NCI-H2171 treated with DMSO at 0.1 percent for 48 hours (cell line): ENCODE data around the gene GALM.
"Not testable (repeated sequence)": the region's sequence is repeated elsewhere in the genome, so short reads cannot be mapped to it uniquely, and the experiment has no call there.

Experiments used
- DNase-seq: peaks from one replicate; lab custom pipeline; 2025; lab: John Stamatoyannopoulos, UW

Gene GALM

GRCh38 chr2:38650012-38650411, 15.9 kb upstream of the GALM start:
- DNase-seq = no peak

DNA sequence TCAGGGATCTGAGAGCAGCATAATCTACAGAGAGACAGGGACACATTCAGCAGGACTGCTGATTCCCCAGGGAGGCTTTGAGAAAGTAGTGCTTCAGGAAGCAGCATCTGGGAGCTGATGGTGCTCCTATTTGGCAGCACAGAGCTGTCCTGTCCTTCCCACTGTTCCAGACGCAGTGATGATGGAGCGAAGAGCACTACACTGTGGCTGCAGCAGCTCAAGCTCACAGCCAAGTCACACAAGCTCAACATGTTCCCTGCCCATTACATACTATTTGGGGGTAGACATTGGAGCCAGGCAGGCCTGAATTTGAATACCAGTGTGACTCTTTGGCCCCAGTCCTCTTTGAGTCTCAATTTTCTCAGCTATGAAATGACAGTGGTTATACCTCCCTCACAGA, 15.2 kb upstream of the GALM start:
- DNase-seq = no peak

GRCh38 chr2:38652431-38653273, 13.3 kb upstream of the GALM start:
- no peak for DNase-seq

DNA sequence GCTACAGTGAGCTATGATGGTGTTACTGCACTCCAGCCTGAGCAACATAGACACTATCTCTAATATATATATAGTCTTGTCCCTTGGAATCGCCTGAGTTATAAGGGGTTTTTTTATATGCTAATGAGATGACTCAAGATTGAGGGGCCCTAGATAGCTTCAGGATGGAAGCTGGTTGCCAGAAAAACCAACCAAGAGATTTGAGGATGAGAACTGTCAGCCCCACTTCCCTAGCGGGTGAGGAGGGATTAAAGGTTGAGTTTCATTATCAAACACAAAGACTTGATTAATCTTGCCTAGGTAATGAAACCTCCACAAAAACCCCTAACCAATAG, 12.6 kb upstream of the GALM start:
- DNase-seq = no peak

DNA sequence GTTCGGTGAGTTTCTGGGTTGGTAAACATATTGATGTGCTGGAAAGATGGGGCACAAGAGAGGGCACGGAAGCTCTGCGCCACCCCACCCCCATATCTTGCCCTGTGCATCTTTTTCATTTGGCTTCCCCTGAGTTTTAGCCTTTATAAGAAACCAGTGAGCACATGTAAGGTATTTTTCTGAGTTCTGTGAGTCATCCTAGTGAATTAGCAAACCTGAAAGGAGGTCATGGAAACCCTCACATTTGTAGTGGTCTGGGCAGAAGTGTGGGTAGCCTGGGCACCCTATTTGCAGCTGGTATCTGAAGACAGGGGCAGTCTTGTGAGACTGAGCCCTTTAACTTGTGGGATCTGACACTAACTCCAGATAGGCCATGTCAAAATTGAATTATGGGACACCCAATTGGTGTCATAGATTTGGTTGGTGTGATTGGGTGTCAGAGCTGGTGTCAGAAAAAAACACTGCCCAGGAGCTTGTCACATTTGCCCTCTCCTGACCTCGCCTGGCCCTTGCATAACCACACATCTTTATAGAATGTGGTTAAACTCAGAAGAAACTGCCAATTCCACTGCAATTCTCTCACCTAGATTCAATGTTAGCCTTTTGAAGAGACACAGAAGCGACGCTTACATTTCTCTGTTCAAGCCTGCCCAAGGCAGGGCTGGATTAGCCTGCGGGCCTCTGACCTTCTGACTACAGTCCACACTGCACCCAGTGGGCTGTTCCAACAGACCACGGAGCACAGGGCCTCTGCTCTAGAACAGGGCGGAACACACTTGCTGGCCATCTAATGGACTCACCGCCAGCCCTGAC, 12.0 kb upstream of the GALM start:
- DNase-seq = no peak

- DNase-seq = no peak
Observed at GRCh38 chr2:38654528-38655381, 11.2 kb upstream of the GALM start.

- no peak for DNase-seq
Observed at GRCh38 chr2:38655441-38655840, 10.5 kb upstream of the GALM start.

- DNase-seq = no peak
Observed at GRCh38 chr2:38656866-38657480, 8.9 kb upstream of the GALM start.

- no peak for DNase-seq
Observed at GRCh38 chr2:38658613-38659012, 7.3 kb upstream of the GALM start.

GRCh38 chr2:38659115-38659514, 6.8 kb upstream of the GALM start:
- no peak for DNase-seq

DNA sequence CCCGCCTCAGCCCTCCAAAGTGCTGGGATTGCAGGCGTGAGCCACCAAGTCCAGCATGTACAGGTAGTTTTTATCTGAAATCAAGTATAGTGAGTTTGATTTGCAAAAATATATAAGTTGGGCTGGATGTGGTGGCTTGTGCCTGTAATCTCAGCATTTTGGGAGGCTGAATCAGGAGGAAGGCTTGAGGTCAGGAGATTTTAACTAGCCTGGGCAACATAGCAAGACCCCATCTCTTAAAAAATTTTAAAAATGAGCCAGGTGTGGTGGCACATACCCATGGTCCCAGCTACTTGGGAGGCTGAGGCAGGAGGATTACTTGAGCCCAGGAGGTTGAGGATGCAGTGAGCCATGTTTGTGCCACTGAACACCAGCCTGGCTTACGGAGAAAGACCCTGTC, 5.6 kb upstream of the GALM start:
- no peak for DNase-seq

GRCh38 chr2:38661306-38661705, 4.6 kb upstream of the GALM start:
- no peak for DNase-seq

DNA sequence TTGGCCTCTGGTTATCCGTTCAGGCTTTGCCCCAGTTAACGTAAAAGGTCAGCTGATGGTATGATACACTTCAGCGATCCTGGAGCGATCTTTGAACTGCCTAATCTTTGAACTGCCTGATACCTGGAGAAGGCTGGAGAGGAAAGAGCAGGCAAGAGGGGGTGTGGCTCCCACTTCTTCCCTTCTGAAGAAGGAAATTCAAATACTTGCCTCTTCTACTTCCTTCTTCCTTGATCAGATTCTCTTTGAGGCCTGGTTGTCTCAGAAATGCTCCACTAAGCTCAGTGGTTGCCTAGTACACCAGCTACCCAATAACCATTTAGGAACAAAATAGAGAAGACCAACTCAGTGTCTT, 619 bp downstream of the GALM start:
- no peak for DNase-seq

GRCh38 chr2:38668092-38668491, 2.2 kb downstream of the GALM start:
- DNase-seq = no peak

DNA sequence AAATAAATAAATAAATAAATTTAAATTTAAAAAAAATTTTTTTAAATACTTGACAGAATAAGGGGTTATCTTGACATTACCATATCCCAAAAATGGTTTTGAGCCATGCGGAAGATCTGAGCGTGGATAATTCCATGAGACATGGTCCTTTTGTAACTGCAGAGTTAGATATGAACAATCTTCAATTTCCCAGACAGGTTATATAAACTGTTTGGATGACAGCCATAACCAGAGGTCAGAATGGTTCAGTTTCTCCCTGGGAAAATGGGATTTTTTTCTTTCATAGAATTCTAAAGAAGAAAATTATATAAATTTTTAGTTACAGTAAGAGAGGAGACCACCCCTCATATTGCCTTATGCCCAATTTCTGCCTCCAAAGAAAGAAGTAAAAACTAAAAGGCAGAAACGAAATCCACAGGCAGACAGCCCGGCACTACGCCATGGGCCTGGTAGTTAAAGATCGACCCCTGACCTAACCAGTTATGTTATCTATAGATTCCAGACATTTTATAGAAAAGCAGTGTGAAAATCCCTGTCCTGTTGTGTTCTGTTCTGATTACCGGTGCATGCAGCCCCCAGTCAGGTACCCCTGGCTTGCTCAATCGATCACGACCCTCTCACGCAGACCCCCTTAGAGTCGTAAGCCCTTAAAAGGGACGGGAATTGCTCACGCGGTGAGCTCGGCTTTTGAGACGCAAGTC, 3.0 kb downstream of the GALM start:
- no peak for DNase-seq

GRCh38 chr2:38671303-38671702, 5.4 kb downstream of the GALM start:
- DNase-seq = no peak

DNA sequence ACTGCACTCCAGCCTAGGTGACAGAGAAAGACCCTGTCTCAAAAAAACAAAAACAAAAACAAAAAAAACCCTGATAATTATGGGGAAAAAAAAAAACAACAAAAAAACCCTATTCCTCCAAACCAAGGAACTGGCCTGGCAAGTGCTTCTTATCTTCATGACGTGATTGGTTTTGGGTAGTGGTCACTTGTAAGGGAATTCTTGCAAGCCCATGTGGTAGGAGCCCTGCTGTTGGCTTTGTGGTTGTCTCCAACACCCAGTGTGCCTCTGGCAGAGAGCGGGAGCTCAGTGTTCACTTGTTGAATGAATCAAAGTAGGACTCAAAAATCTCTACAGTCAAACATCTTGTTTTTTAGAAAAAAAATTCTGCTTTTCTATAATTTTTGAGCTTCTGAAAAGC, 6.0 kb downstream of the GALM start:
- DNase-seq = no peak

DNA sequence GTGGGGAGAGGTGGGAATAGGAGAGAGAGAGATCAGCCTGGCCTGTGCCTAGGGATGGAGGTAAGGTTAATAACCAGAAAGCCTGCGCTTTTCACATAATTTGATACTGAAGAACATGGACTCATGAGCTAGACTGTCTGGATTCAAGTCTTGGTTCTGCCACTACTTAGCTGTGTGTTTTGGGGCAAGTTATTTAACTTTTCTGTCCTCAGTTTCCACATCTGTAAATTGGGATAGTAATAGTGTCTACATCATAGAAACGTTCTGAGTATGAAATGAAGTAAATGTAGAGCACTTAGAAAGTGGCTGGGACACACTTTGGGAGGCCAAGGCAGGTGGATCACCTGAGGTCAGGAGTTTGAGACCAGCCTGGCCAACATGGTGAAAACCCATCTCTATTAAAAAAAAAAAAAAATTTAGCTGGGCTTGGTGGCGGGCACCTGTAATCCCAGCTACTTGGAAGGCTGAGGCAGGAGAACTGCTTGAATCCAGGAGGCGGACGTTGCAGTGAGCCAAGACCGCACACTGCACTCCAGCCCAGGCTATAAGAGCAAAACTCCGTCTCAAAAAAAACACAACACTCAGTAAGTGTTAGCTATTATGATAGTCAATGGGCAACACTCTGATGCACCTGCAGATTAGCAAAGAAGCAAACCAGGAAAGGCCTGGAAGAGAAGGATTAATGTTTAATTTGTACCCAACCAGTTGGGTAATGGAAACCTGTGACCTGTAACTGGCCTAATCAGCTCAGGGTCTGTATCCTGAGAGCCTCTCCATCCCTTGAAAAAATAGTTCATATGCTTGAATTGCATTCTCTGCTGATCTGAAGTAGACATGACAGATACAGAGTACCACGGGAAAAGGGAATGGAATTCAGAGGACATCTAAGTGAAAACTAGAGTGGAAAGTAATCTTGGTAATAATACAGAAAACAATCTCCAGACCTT, 6.8 kb downstream of the GALM start:
- DNase-seq = no peak

- DNase-seq = no peak
Observed at GRCh38 chr2:38676681-38677080, 10.8 kb downstream of the GALM start.

- DNase-seq = not testable (repeated sequence)
Observed at GRCh38 chr2:38680868-38681267, 15.0 kb downstream of the GALM start.
